Measurements from ENCODE around the gene SMC4.

DNA sequence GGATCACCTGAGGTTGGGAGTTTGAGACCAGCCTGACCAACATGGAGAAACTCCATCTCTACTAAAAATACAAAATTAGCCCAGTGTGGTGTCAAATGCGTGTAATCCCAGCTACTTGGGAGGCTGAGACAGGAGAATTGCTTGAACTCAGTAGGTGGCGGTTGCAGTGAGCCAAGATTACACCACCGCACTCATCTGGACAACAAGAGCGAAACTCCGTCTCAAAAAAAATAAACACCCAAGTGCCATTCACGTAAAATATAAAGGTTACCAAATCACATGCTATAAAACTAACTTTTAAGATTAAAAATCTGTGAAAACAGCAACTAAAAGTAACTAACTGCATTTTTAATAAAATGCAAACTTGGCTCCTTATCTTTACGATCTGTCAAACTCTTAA lies 41.2 kb downstream of the SMC4 start:
- TF ChIP-seq, protein P1, sequence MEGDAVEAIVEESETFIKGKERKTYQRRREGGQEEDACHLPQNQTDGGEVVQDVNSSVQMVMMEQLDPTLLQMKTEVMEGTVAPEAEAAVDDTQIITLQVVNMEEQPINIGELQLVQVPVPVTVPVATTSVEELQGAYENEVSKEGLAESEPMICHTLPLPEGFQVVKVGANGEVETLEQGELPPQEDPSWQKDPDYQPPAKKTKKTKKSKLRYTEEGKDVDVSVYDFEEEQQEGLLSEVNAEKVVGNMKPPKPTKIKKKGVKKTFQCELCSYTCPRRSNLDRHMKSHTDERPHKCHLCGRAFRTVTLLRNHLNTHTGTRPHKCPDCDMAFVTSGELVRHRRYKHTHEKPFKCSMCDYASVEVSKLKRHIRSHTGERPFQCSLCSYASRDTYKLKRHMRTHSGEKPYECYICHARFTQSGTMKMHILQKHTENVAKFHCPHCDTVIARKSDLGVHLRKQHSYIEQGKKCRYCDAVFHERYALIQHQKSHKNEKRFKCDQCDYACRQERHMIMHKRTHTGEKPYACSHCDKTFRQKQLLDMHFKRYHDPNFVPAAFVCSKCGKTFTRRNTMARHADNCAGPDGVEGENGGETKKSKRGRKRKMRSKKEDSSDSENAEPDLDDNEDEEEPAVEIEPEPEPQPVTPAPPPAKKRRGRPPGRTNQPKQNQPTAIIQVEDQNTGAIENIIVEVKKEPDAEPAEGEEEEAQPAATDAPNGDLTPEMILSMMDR (IDR thresholded peaks at IDR 0.05 in 2 of 3, conservative IDR thresholded peaks at IDR 0.05 in 1 of 3; ENCODE audit: control insufficient read depth in 2 of 3, extremely low read depth in 1 of 3, insufficient read depth in 1 of 3, low read depth in 3 of 3, low read length in 3 of 3): no peak
- TF ChIP-seq CHD4 (IDR thresholded peaks at IDR 0.05) (no peak), SMC3 (IDR thresholded peaks at IDR 0.05; ENCODE audit: borderline replicate concordance, low read length) (no peak), DPF2 (IDR thresholded peaks at IDR 0.05) (no peak), EZH2 (IDR thresholded peaks at IDR 0.05; ENCODE audit: borderline replicate concordance, control insufficient read depth, low read depth, low read length) (no peak), EP300 (IDR thresholded peaks at IDR 0.05; ENCODE audit: borderline replicate concordance in 1 of 2, control insufficient read depth in 1 of 2, low read depth in 2 of 2, low read length in 2 of 2) (no peak), NFYA (IDR thresholded peaks at IDR 0.05; ENCODE audit: borderline replicate concordance, low read depth, low read length) (no peak), PML (IDR thresholded peaks at IDR 0.05; ENCODE audit: low read length) (no peak), FOXM1 (IDR thresholded peaks at IDR 0.05; ENCODE audit: low read depth, low read length) (no peak), ZBED1 (IDR thresholded peaks at IDR 0.05; ENCODE audit: borderline replicate concordance) (no peak)
- TF ChIP-seq, protein P2, sequence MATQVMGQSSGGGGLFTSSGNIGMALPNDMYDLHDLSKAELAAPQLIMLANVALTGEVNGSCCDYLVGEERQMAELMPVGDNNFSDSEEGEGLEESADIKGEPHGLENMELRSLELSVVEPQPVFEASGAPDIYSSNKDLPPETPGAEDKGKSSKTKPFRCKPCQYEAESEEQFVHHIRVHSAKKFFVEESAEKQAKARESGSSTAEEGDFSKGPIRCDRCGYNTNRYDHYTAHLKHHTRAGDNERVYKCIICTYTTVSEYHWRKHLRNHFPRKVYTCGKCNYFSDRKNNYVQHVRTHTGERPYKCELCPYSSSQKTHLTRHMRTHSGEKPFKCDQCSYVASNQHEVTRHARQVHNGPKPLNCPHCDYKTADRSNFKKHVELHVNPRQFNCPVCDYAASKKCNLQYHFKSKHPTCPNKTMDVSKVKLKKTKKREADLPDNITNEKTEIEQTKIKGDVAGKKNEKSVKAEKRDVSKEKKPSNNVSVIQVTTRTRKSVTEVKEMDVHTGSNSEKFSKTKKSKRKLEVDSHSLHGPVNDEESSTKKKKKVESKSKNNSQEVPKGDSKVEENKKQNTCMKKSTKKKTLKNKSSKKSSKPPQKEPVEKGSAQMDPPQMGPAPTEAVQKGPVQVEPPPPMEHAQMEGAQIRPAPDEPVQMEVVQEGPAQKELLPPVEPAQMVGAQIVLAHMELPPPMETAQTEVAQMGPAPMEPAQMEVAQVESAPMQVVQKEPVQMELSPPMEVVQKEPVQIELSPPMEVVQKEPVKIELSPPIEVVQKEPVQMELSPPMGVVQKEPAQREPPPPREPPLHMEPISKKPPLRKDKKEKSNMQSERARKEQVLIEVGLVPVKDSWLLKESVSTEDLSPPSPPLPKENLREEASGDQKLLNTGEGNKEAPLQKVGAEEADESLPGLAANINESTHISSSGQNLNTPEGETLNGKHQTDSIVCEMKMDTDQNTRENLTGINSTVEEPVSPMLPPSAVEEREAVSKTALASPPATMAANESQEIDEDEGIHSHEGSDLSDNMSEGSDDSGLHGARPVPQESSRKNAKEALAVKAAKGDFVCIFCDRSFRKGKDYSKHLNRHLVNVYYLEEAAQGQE (IDR thresholded peaks at IDR 0.05; ENCODE audit: low read depth, low read length): no peak
- TF ChIP-seq, protein P3, sequence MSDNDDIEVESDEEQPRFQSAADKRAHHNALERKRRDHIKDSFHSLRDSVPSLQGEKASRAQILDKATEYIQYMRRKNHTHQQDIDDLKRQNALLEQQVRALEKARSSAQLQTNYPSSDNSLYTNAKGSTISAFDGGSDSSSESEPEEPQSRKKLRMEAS (IDR thresholded peaks at IDR 0.05; ENCODE audit: low read depth, low read length): no peak

Data from GM12878 (cell line).